ENCODE measurements around the gene KISS1R. TPM values are rescaled to one million over a fixed set of nuclear protein-coding genes. Genes with fewer than 3 reads are reported as not detected.
"Not testable (repeated sequence)": the region's sequence is repeated elsewhere in the genome, so short reads cannot be mapped to it uniquely, and the experiment has no call there.

KISS1R gene
- total RNA-seq, 2 experiments from 2014 or later = 0.55 to 1.1 TPM

DNA sequence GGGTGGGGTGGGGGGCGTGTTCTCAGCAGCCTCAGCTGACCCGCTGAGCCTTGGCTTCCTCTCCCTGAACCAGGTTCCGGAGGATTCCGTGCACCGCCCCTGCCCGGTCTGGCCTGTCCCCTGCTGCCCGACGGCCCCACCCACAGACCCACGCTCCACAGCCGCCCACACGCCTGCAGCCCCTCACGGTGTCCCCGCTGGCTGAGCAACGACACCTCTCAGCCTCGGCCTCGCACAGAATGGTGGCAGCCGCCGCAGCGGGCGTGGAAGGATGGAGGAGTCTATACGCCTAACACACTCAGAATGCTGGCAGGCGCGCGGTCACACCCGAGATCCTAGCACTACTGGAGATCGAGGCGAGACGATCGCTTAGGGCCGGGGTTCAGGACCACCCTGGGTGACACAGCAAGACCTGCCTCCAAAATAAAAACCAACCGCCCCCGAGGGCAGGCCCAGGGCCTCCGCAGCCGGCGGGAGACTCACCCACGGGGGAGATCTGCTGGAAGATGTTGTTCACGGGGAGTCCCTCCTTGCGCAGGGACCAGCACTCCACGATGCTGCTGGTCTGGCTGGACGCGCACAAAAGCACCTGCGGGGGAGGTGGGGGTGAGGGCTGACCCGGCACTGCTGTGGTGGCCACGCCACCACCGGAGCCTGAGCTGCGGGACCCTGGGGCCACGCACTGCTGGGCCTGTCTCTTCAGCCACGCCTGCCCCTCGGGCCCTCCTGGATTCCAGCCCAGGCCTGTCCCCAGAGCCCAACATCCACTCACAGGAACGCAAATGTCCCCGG, 32.5 kb upstream of the KISS1R start:
- Mint-ChIP-seq H3K4me3 (no peak overlapping the region), H3K36me3 (ENCODE audit: low read depth) (peaks cover 30% of the 10 kb centered on the region), H3K4me1 (ENCODE audit: low read depth) (peaks cover 15% of the 10 kb centered on the region), H3K27me3 (ENCODE audit: low read depth) (no peaks in the 10 kb centered on the region), H3K27ac (no peak overlapping the region), H3K9me3 (ENCODE audit: insufficient read depth) (no peaks in the 10 kb centered on the region)
- ATAC-seq (no peak), DNase-seq (no peak)
- ChIA-PET POLR2A (no interaction called here), CTCF (no interaction called here)

- CTCF ChIA-PET = no interaction called here
- ATAC-seq = no peak
- Mint-ChIP-seq H3K4me3 (no peak overlapping the region), H3K9me3 (ENCODE audit: insufficient read depth) (no peaks in the 10 kb centered on the region), H3K36me3 (ENCODE audit: low read depth) (peaks cover 34% of the 10 kb centered on the region), H3K27me3 (ENCODE audit: low read depth) (no peaks in the 10 kb centered on the region), H3K27ac (no peak overlapping the region), H3K4me1 (ENCODE audit: low read depth) (peaks cover 18% of the 10 kb centered on the region)
- POLR2A ChIA-PET = no interaction called here
- no peak for DNase-seq
Measured at GRCh38 chr19:885536-886224, 31.5 kb upstream of the KISS1R start.

DNA sequence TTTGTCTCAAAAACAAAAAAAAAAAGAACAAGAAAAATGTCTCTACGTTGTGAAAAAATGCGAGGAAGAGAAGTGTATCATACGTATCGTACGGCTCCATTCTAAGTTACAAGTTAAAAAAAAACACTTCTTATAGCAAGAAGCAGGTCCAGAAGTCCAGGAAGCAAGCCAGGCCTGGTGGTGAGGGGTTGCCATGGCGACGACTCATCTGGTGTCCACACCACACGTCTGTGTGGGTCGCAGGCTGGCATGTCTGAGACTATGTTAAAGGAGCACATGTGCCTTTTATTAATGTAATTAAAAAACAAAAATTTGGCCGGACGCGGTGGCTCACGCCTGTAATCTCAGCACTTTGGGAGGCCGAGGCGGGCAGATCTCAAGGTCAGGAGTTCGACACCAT, 30.1 kb upstream of the KISS1R start:
- ATAC-seq (no peak), DNase-seq (no peak)
- Mint-ChIP-seq H3K27me3 (ENCODE audit: low read depth) (no peaks in the 10 kb centered on the region), H3K36me3 (ENCODE audit: low read depth) (peaks cover 23% of the 10 kb centered on the region), H3K27ac (no peak overlapping the region), H3K4me3 (no peak overlapping the region), H3K4me1 (ENCODE audit: low read depth) (peaks cover 22% of the 10 kb centered on the region), H3K9me3 (ENCODE audit: insufficient read depth) (no peaks in the 10 kb centered on the region)
- CTCF ChIA-PET = no interaction called here
- POLR2A ChIA-PET = no interaction called here

GRCh38 chr19:887599-887998, 29.5 kb upstream of the KISS1R start:
- Mint-ChIP-seq H3K4me1 (ENCODE audit: low read depth) (peaks cover 22% of the 10 kb centered on the region), H3K4me3 (no peak overlapping the region), H3K9me3 (ENCODE audit: insufficient read depth) (no peaks in the 10 kb centered on the region), H3K27me3 (ENCODE audit: low read depth) (no peaks in the 10 kb centered on the region), H3K27ac (no peak overlapping the region), H3K36me3 (ENCODE audit: low read depth) (peaks cover 19% of the 10 kb centered on the region)
- ChIA-PET POLR2A (interaction anchor here (0.7 kb wide), 1 partner anchor 21 kb away, joined by 3 read pairs; no protein-coding TSS in a partner anchor), CTCF (no interaction called here)
- no peak for ATAC-seq
- no peak for DNase-seq

GRCh38 chr19:888581-889385, 28.4 kb upstream of the KISS1R start:
- H3K27ac Mint-ChIP-seq = peak overlapping the region; percentile 76
- no peaks in the 10 kb centered on the region for H3K27me3 Mint-ChIP-seq (ENCODE audit: low read depth)
- ATAC-seq (peak; percentile 21), DNase-seq (peak; percentile 63)
- no peaks in the 10 kb centered on the region for H3K9me3 Mint-ChIP-seq (ENCODE audit: insufficient read depth)
- CTCF ChIA-PET = interaction anchor here (0.7 kb wide), 1 partner anchor 16 kb away, joined by 3 read pairs; no protein-coding TSS in a partner anchor
- H3K4me3 Mint-ChIP-seq = peak overlapping the region; percentile 46
- POLR2A ChIA-PET = interaction anchor here (0.6 to 0.7 kb wide), 2 partner anchors 20 to 277 kb away, joined by 3 read pairs; no protein-coding TSS in a partner anchor
- peaks cover 31% of the 10 kb centered on the region for H3K4me1 Mint-ChIP-seq (ENCODE audit: low read depth)
- peaks cover 20% of the 10 kb centered on the region for H3K36me3 Mint-ChIP-seq (ENCODE audit: low read depth)

- Mint-ChIP-seq H3K27ac (peak overlapping the region; percentile 28), H3K9me3 (ENCODE audit: insufficient read depth) (no peaks in the 10 kb centered on the region), H3K27me3 (ENCODE audit: low read depth) (no peaks in the 10 kb centered on the region), H3K4me3 (no peak overlapping the region), H3K4me1 (ENCODE audit: low read depth) (peaks cover 34% of the 10 kb centered on the region), H3K36me3 (ENCODE audit: low read depth) (peaks cover 20% of the 10 kb centered on the region)
- ChIA-PET POLR2A (interaction anchor here (1.4 kb wide), 1 partner anchor 20 kb away, joined by 3 read pairs; no protein-coding TSS in a partner anchor), CTCF (no interaction called here)
- ATAC-seq (no peak), DNase-seq (no peak)
Measured at GRCh38 chr19:889662-890295, 27.4 kb upstream of the KISS1R start.

DNA sequence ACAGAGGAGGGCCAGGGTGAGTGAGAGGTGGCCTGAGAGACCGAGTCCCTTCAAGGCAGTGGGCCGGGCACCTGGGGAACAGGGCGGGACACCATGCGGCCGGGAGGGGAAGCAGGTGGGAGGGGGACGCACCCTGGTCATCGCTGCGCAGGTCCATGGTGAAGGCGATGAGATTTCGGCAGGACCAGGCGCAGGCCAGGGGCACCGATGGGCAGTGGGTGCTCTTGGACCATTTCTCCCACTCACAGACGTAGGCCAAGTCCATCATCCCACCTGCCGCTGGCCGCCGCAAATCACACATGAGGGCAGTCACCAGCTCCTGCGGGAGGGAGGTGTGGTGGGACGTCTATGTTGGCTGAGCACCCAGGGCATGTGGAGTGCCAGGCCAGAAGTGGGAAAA, 26.3 kb upstream of the KISS1R start:
- peak overlapping the region; percentile 51 for H3K4me3 Mint-ChIP-seq
- no peaks in the 10 kb centered on the region for H3K9me3 Mint-ChIP-seq (ENCODE audit: insufficient read depth)
- no peak for ATAC-seq
- ChIA-PET CTCF (no interaction called here), POLR2A (interaction anchor here (0.6 to 1.4 kb wide), 2 partner anchors 19 to 83 kb away, joined by 3 read pairs; no protein-coding TSS in a partner anchor)
- DNase-seq = no peak
- H3K4me1 Mint-ChIP-seq (ENCODE audit: low read depth) = peaks cover 32% of the 10 kb centered on the region
- peaks cover 20% of the 10 kb centered on the region for H3K36me3 Mint-ChIP-seq (ENCODE audit: low read depth)
- H3K27me3 Mint-ChIP-seq (ENCODE audit: low read depth) = no peaks in the 10 kb centered on the region
- peak overlapping the region; percentile 60 for H3K27ac Mint-ChIP-seq

DNA sequence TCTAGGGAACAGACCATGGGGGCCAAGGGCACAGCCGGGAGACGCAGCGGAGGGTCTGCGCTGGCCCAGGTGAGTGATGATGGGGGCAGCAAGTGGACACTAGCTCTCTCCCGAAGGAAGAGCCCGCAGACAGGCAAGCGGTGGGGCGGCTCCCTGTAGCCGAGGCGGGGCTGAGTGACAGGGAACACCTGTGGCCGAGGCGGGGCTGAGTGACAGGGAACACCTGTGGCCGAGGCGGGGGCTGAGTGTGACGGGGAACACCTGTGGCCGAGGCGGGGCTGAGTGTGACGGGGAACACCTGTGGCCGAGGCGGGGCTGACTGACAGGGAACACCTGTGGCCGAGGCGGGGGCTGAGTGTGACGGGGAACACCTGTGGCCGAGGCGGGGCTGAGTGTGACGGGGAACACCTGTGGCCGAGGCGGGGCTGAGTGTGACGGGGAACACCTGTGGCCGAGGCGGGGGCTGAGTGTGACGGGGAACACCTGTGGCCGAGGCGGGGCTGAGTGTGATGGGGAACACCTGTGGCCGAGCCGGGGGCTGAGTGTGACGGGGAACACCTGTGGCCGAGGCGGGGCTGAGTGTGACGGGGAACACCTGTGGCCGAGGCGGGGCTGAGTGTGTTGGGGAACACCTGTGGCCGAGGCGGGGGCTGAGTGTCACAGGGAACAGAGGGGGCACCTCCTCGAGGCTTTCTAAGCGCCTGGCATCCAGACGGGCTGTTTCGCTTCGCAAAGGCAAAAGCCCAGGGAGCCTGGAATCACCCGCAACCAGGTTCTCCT, 25.5 kb upstream of the KISS1R start:
- DNase-seq; H3K9me3 Mint-ChIP-seq (ENCODE audit: insufficient read depth); ATAC-seq; H3K27me3 Mint-ChIP-seq (ENCODE audit: low read depth): not testable (repeated sequence)
- ChIA-PET CTCF (interaction anchor here (2.0 kb wide), 1 partner anchor 28 kb away, joined by 14 read pairs; no protein-coding TSS in a partner anchor), POLR2A (interaction anchor here (0.6 to 2.3 kb wide), 3 partner anchors 12 to 82 kb away, joined by 3 to 36 read pairs (median 3); no protein-coding TSS in a partner anchor)
- Mint-ChIP-seq H3K27ac (peak overlapping the region; percentile 84), H3K4me1 (ENCODE audit: low read depth) (peaks cover 32% of the 10 kb centered on the region), H3K36me3 (ENCODE audit: low read depth) (peaks cover 24% of the 10 kb centered on the region), H3K4me3 (peak overlapping the region; percentile 76)

DNA sequence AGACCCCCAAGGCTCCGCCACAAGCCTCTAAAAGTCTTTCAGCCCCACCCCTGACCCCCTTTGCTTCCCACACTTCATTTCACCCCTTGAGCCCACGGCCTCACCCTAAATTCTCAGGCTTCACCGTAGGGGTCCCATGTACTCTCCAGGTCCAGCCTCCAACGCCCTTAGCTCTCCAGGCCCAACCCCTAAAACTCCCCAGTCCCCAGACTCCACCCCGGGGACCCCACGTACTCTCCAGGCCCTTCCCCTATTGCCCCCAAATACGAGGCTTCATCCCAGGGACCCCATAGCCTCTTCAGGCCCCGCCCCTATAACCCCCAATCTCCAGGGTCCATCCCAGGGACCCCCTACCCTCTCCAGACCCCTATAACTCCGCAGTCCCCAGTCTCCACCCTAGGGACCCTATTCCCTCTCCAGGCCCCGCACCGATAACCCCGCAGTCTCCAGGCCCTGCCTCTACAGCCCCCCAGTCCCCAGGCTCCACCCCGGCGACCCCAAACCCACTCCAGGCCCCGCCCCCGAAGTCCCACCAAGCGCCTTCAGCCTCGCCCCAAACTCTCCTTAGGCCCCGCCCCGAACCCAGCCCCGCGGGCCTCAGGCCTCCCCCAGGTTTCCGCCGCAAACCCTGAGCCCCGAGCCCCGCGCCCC, 24.8 kb upstream of the KISS1R start:
- ChIA-PET CTCF (interaction anchor here (1.3 to 2.0 kb wide), 3 partner anchors 16 to 29 kb away, joined by 3 to 14 read pairs (median 8); no protein-coding TSS in a partner anchor), POLR2A (interaction anchor here (0.8 to 2.3 kb wide), 8 partner anchors 10 to 129 kb away, joined by 3 to 36 read pairs (median 4); partner anchors contain the start of genes RNU6-2 and WDR18)
- peak; percentile 46 for ATAC-seq
- peak overlapping the region; percentile 84 for H3K27ac Mint-ChIP-seq
- H3K4me1 Mint-ChIP-seq (ENCODE audit: low read depth) = peaks cover 32% of the 10 kb centered on the region
- H3K9me3 Mint-ChIP-seq (ENCODE audit: insufficient read depth) = no peaks in the 10 kb centered on the region
- H3K27me3 Mint-ChIP-seq (ENCODE audit: low read depth) = no peaks in the 10 kb centered on the region
- peak; percentile 60 for DNase-seq
- H3K4me3 Mint-ChIP-seq = peak overlapping the region; percentile 76
- H3K36me3 Mint-ChIP-seq (ENCODE audit: low read depth) = peaks cover 27% of the 10 kb centered on the region

All from activated CD8-positive, alpha-beta T cell treated with anti-CD3 and anti-CD28 coated beads, Interleukin-2, amount 10 ng/mL, durations not matched to agents 7 days and 5 days (primary cell).